Fibroblast of mammary gland (primary cell): Measurements from ENCODE around the gene RASGRP2.

Experiments used
- DNase-seq: peaks from one replicate; pipeline ENCODE4 v3.0.0-alpha.2; 2010; ENCODE audit warnings: low read depth
- H3K4me3 ChIP-seq: 2 replicates; pipeline ENCODE4 v1.5.1; 2011; ENCODE audit warnings: low read depth, mild to moderate bottlenecking, low read length, moderate library complexity; ENCODE audit not compliant: control insufficient read depth
- TF ChIP-seq, protein P1 (sequence below): conservative IDR thresholded peaks from 2 replicates; pipeline ENCODE4 v1.5.1; 2011; ENCODE audit warnings: low read depth, low read length, inconsistent platforms; ENCODE audit not compliant: control insufficient read depth, insufficient read depth

RASGRP2 gene

GRCh38 chr11:64752175-64752970, 8.4 kb upstream of the RASGRP2 start:
- DNase-seq: no peak
- TF ChIP-seq, protein P1, sequence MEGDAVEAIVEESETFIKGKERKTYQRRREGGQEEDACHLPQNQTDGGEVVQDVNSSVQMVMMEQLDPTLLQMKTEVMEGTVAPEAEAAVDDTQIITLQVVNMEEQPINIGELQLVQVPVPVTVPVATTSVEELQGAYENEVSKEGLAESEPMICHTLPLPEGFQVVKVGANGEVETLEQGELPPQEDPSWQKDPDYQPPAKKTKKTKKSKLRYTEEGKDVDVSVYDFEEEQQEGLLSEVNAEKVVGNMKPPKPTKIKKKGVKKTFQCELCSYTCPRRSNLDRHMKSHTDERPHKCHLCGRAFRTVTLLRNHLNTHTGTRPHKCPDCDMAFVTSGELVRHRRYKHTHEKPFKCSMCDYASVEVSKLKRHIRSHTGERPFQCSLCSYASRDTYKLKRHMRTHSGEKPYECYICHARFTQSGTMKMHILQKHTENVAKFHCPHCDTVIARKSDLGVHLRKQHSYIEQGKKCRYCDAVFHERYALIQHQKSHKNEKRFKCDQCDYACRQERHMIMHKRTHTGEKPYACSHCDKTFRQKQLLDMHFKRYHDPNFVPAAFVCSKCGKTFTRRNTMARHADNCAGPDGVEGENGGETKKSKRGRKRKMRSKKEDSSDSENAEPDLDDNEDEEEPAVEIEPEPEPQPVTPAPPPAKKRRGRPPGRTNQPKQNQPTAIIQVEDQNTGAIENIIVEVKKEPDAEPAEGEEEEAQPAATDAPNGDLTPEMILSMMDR: no peak
- no peak overlapping the region for H3K4me3 ChIP-seq

DNA sequence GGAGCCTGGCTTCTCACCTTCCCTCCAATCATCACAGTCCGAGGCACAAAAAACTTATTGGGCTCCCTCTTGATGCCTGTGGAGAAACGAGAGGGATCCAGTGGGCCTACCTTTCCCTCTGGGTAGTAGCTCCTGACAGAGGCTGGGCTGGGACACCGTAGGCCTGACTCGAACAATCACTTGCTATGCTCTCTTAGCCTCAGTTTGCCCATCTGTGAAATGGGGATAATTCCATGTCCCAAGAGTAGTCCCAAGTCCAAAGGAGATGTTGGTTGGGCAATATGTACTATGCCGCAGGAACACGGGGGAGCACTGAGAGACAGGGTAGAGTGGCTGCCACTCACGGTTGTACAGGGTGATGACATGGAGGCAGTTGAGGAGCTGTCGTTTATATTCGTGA, 7.6 kb upstream of the RASGRP2 start:
- H3K4me3 ChIP-seq: no peak overlapping the region
- no peak for DNase-seq
- TF ChIP-seq, protein P1: no peak

DNA sequence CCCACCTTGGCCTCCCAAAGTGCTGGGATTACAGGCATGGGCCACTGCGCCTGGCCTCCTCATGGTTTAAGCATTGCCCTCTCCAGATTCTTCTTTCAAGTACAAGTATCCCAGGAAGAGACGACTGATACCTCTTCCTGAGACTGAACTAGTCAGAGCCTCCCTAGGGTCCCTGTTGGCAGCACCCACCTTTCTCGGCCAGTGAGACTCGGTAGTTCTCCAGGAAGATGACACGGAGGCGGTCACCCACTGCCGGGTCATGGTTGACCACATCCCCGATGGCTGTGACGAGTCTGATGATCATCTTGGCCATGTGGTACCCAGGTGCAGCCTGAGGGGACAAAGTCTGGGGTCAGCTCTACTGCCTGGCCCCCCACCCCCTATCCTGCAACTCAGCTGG, 7.2 kb upstream of the RASGRP2 start:
- H3K4me3 ChIP-seq: no peak overlapping the region
- DNase-seq: no peak
- TF ChIP-seq, protein P1: no peak

DNA sequence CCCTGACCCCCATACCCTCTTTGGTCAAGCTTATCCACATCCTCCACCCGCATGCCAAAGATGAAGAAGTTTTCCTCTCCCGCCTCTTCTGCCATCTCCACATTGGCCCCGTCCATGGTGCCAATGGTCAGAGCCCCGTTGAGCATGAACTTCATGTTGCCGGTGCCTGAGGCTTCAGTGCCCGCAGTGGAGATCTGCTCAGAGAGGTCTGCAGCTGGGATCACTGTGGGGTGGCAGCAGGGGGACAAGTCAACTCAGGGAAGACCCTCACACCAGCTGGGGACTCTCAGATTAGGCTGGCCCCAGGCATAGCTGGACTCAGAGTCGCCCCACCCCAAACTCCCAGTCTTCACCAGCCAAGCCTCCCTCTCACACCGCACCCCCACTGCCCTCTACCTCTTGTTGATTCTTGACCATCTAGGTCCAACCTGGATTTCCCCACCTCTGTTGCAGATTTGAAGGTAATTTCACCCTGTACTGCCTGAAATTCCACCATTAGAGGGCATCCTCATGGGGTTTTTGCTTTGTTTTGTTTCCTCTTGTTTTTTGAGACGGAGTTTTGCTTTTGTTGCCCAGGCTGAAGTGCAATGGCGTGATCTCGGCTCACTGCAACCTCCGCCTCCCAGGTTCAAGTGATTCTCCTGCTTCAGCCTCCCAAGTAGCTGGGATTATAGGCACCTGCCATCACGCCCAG, 6.6 kb upstream of the RASGRP2 start:
- TF ChIP-seq, protein P1: no peak
- no peak overlapping the region for H3K4me3 ChIP-seq
- DNase-seq: no peak

DNA sequence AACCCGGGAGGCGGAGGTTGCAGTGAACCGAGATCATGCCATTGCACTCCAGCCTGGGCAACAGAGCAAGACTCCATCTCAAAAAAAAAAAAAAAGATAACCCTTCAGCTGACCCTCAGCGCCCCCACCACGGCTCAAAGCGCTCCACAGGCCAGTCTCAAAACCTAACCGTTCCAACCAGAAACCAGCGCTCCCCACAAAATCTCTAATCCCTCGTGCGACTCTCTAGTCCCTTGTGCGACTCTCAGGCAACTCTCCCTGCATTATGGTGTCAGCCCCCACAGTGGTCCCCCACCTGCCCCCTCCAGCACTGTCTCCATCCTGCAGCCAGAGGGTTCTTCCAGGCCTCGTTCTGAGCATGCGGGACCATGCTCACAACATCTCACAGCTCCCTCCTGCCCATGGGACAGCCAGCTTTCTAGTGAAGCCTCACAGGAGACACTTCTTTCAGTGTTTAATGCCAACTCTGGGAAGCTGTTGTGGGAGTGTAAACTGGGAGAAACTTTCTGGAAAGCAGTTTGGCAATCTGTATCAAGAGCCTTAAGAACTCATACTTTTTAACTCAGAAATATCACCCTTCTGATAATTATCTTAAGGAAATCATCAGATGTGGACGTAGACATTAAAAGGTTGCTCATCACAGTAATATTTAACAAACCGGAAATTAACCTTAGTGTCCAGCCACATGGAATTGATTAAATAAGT, 4.2 kb upstream of the RASGRP2 start:
- TF ChIP-seq, protein P1: no peak
- peak; percentile 71 for DNase-seq
- H3K4me3 ChIP-seq: no peak overlapping the region

GRCh38 chr11:64746486-64746885, 2.5 kb upstream of the RASGRP2 start:
- no peak for DNase-seq
- no peak overlapping the region for H3K4me3 ChIP-seq
- TF ChIP-seq, protein P1: no peak
